ENCODE measurements around the gene MGAT4C.
"Not testable (repeated sequence)": the region's sequence is repeated elsewhere in the genome, so short reads cannot be mapped to it uniquely, and the experiment has no call there.

DNA sequence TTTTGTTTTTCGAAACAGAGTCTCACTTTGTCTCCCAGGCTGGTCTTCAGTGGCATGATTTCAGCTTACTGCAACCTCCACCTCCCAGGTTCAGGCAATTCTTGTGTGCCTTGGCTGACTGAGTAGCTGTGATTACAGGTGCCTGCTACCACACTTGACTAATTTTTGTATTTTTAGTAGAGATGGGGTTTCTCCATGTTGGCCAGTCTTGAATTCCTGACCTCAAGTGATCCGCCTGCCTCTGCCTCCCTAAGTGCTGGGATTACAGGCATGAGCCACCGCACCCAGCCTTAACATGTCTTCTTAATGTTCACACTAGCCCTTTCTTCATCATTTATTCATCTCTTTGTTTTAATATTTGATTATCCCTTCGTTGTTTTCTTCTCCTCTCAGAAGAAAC lies 197.1 kb downstream of the MGAT4C start:
- not testable (repeated sequence) for TF ChIP-seq GATA3 (IDR thresholded peaks at IDR 0.05; ENCODE audit: borderline replicate concordance); POLR2A (IDR thresholded peaks at IDR 0.05; ENCODE audit: low read length)
- TF ChIP-seq, protein P1, sequence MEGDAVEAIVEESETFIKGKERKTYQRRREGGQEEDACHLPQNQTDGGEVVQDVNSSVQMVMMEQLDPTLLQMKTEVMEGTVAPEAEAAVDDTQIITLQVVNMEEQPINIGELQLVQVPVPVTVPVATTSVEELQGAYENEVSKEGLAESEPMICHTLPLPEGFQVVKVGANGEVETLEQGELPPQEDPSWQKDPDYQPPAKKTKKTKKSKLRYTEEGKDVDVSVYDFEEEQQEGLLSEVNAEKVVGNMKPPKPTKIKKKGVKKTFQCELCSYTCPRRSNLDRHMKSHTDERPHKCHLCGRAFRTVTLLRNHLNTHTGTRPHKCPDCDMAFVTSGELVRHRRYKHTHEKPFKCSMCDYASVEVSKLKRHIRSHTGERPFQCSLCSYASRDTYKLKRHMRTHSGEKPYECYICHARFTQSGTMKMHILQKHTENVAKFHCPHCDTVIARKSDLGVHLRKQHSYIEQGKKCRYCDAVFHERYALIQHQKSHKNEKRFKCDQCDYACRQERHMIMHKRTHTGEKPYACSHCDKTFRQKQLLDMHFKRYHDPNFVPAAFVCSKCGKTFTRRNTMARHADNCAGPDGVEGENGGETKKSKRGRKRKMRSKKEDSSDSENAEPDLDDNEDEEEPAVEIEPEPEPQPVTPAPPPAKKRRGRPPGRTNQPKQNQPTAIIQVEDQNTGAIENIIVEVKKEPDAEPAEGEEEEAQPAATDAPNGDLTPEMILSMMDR (IDR thresholded peaks at IDR 0.05) = not testable (repeated sequence)
